Cortex of kidney (tissue), 1 donor: ENCODE results near the gene FAM181A.

Source experiments
- DNase-seq: peaks from one replicate; lab custom pipeline; 2025; lab: John Stamatoyannopoulos, UW

Gene FAM181A

GRCh38 chr14:93926873-93927799 is at the start of gene FAM181A:
FAM181A (plus strand) TSS chr14:93927344; CDS start chr14:93928286, 942 bp downstream.
- DNase-seq, result no peak

GRCh38 chr14:93878212-93878611 is 48.9 kb upstream of the FAM181A start:
- no peak for DNase-seq

- DNase-seq, result no peak
These were observed 48.3 kb upstream of the FAM181A start for GRCh38 chr14:93878871-93879270.

GRCh38 chr14:93879362-93879983 is 47.7 kb upstream of the FAM181A start:
- DNase-seq, result no peak

- no peak for DNase-seq
These were observed 46.9 kb upstream of the FAM181A start for GRCh38 chr14:93880021-93880820.

- DNase-seq, result no peak
These were observed 42.2 kb upstream of the FAM181A start for GRCh38 chr14:93884950-93885349.

- DNase-seq, result no peak
These were observed 38.1 kb upstream of the FAM181A start for GRCh38 chr14:93888995-93889394.

- DNase-seq, result no peak
These were observed 37.2 kb upstream of the FAM181A start for GRCh38 chr14:93889739-93890483.

- DNase-seq, result no peak
These were observed 35.2 kb upstream of the FAM181A start for GRCh38 chr14:93891756-93892504.

- DNase-seq, result no peak
These were observed 34.7 kb upstream of the FAM181A start for GRCh38 chr14:93892505-93892839.

- no peak for DNase-seq
These were observed 34.1 kb upstream of the FAM181A start for GRCh38 chr14:93892923-93893558.

- DNase-seq, result no peak
These were observed 33.4 kb upstream of the FAM181A start for GRCh38 chr14:93893661-93894261.

GRCh38 chr14:93895023-93895604 is 32.0 kb upstream of the FAM181A start:
- no peak for DNase-seq

- DNase-seq, result no peak
These were observed 29.7 kb upstream of the FAM181A start for GRCh38 chr14:93897476-93897845.

GRCh38 chr14:93898081-93898611 is 29.0 kb upstream of the FAM181A start:
- no peak for DNase-seq

GRCh38 chr14:93898731-93899130 is 28.4 kb upstream of the FAM181A start:
- no peak for DNase-seq

- no peak for DNase-seq
These were observed 25.3 kb upstream of the FAM181A start for GRCh38 chr14:93901813-93902212.

- no peak for DNase-seq
These were observed 24.4 kb upstream of the FAM181A start for GRCh38 chr14:93902619-93903307.
